Smooth muscle cell (in vitro differentiated cells): ENCODE data around the gene GNPAT. TPM values are rescaled to one million over a fixed set of nuclear protein-coding genes. Genes with fewer than 3 reads are reported as not detected.

Experiments
- DNase-seq: peaks from one replicate; lab custom pipeline; 2025; ENCODE audit not compliant: unreplicated experiment; lab: John Stamatoyannopoulos, UW
- H2AFZ ChIP-seq: fragments of 200-600 bp; sonication (generic); 2 replicates; pipeline ENCODE4 v1.6.0; 2016; ENCODE audit warnings: antibody characterized with exemption, low read depth, mild to moderate bottlenecking
- H3F3A ChIP-seq: fragments of 200-600 bp; sonication (generic); 2 replicates; pipeline ENCODE4 v1.6.0; 2017; ENCODE audit warnings: antibody characterized with exemption, low read depth
- H3K27ac ChIP-seq: fragments of 200-600 bp; sonication (generic); 2 replicates; pipeline ENCODE4 v1.5.1; 2016; ENCODE audit warnings: low read depth, mild to moderate bottlenecking
- H3K27me3 ChIP-seq: fragments of 200-600 bp; sonication (generic); 2 replicates; pipeline ENCODE4 v1.6.1; 2016; ENCODE audit warnings: low read depth, mild to moderate bottlenecking
- H3K36me3 ChIP-seq: fragments of 200-600 bp; sonication (generic); 2 replicates; pipeline ENCODE4 v1.5.1; 2016; ENCODE audit warnings: low read depth
- H3K4me1 ChIP-seq: fragments of 200-600 bp; sonication (generic); 2 replicates; pipeline ENCODE4 v1.5.1; 2016; ENCODE audit warnings: low read depth
- H3K4me2 ChIP-seq: fragments of 200-600 bp; sonication (generic); 2 replicates; pipeline ENCODE4 v1.6.0; 2016; ENCODE audit warnings: mild to moderate bottlenecking
- H3K4me3 ChIP-seq: fragments of 200-600 bp; sonication (generic); 2 replicates; pipeline ENCODE4 v1.5.1; 2016; ENCODE audit warnings: mild to moderate bottlenecking
- H3K79me2 ChIP-seq: fragments of 200-600 bp; sonication (generic); 2 replicates; pipeline ENCODE4 v1.6.0; 2016; ENCODE audit warnings: low read depth, mild to moderate bottlenecking
- H3K9ac ChIP-seq: fragments of 200-600 bp; sonication (generic); 2 replicates; pipeline ENCODE4 v1.6.0; 2016; ENCODE audit warnings: low read depth
- H3K9me3 ChIP-seq: fragments of 200-600 bp; sonication (generic); replicated peaks from 2 replicates; pipeline ENCODE4 v1.5.1; 2016; ENCODE audit warnings: low read depth
- H4K20me1 ChIP-seq: fragments of 200-600 bp; sonication (generic); 2 replicates; pipeline ENCODE4 v1.6.0; 2016; ENCODE audit warnings: low read depth
- CTCF ChIP-seq: fragments of 200-600 bp; sonication (generic); IDR thresholded peaks from 2 replicates; pipeline ENCODE4 v1.5.1; 2017; ENCODE audit warnings: borderline replicate concordance, mild to moderate bottlenecking, antibody characterized with exemption; ENCODE audit not compliant: insufficient read depth, poor library complexity, severe bottlenecking
- WGBS: methylation state at CpG from one replicate; pipeline ENCODE4 v1.1.7; 2016; ENCODE audit warnings: low lambda C conversion rate; 5-methylcytosine and 5-hydroxymethylcytosine counted together
- polyA plus RNA-seq: library from polyadenylated mRNA; unstranded; fragments of >200 nt; fragmentation: Nextera tagmentation; extraction: Ambion mirVana; gene quantifications from 2 replicates; pipeline ENCODE4 v1.2.1, GENCODE V29; 2016
- total RNA-seq: library from RNA; depleted of rRNA; stranded (reverse); fragments of >200 nt; gene quantifications from 2 replicates; pipeline ENCODE4 v1.2.3, GENCODE V29; 2014

The GNPAT gene
- total and polyA plus RNA-seq, 2 experiments from 2014 or later, result 43.9 to 45.8 TPM

GRCh38 chr1:231317306-231318014 is 76.4 kb downstream of the GNPAT start:
- H3K4me3 ChIP-seq, result no peak overlapping the region
- whole genome bisulfite sequencing, result 95% methylated on average over 42 of the region's 44 CpGs
- H3K9ac ChIP-seq, result no peak overlapping the region
- DNase-seq, result no peak
- no peaks in the 10 kb centered on the region for H4K20me1 ChIP-seq
- H3K4me2 ChIP-seq, result no peak overlapping the region
- H3F3A ChIP-seq, result no peaks in the 10 kb centered on the region
- no peaks in the 10 kb centered on the region for H3K27me3 ChIP-seq
- H3K4me1 ChIP-seq, result no peaks in the 10 kb centered on the region
- TF ChIP-seq CTCF, result no peak
- no peaks in the 10 kb centered on the region for H3K9me3 ChIP-seq
- H3K36me3 ChIP-seq, result no peaks in the 10 kb centered on the region
- no peaks in the 10 kb centered on the region for H3K79me2 ChIP-seq
- no peak overlapping the region for H3K27ac ChIP-seq
- no peak overlapping the region for H2AFZ ChIP-seq

GRCh38 chr1:231318015-231318355 is 77.0 kb downstream of the GNPAT start:
- Histone ChIP-seq H3K27ac (no peak overlapping the region), H3K27me3 (no peaks in the 10 kb centered on the region), H3K9me3 (no peaks in the 10 kb centered on the region), H3F3A (no peaks in the 10 kb centered on the region), H3K79me2 (no peaks in the 10 kb centered on the region), H3K4me1 (no peaks in the 10 kb centered on the region), H4K20me1 (no peaks in the 10 kb centered on the region), H3K9ac (no peak overlapping the region), H3K36me3 (no peaks in the 10 kb centered on the region), H3K4me3 (no peak overlapping the region), H2AFZ (no peak overlapping the region), H3K4me2 (no peak overlapping the region)
- no peak for DNase-seq
- TF ChIP-seq CTCF, result no peak
- WGBS, result 95% methylated on average over 15 of the region's 15 CpGs

GRCh38 chr1:231318568-231318967 is 77.6 kb downstream of the GNPAT start:
- Histone ChIP-seq H4K20me1 (no peaks in the 10 kb centered on the region), H3K9me3 (no peaks in the 10 kb centered on the region), H3K4me3 (no peak overlapping the region), H3K27ac (no peak overlapping the region), H3K36me3 (no peaks in the 10 kb centered on the region), H3K27me3 (no peaks in the 10 kb centered on the region), H3K4me2 (no peak overlapping the region), H2AFZ (no peak overlapping the region), H3K79me2 (no peaks in the 10 kb centered on the region), H3K4me1 (no peaks in the 10 kb centered on the region), H3F3A (no peaks in the 10 kb centered on the region), H3K9ac (no peak overlapping the region)
- 95% methylated on average over 4 of the region's 4 CpGs for WGBS
- TF ChIP-seq CTCF, result no peak
- no peak for DNase-seq

- no peak for TF ChIP-seq CTCF
- no peak for DNase-seq
- Histone ChIP-seq H3K4me1 (no peaks in the 10 kb centered on the region), H3F3A (no peaks in the 10 kb centered on the region), H3K4me2 (no peak overlapping the region), H3K4me3 (no peak overlapping the region), H3K27me3 (no peaks in the 10 kb centered on the region), H2AFZ (no peak overlapping the region), H3K9me3 (no peaks in the 10 kb centered on the region), H3K79me2 (no peaks in the 10 kb centered on the region), H3K27ac (no peak overlapping the region), H3K36me3 (no peaks in the 10 kb centered on the region), H3K9ac (no peak overlapping the region), H4K20me1 (no peaks in the 10 kb centered on the region)
- 94% methylated on average over 9 of the region's 9 CpGs for WGBS
These were observed 78.1 kb downstream of the GNPAT start for GRCh38 chr1:231319080-231319479.
